ENCODE data around the gene SLIT3. TPM values are rescaled to one million over a fixed set of nuclear protein-coding genes. Genes with fewer than 3 reads are reported as not detected.

Gene SLIT3
- polyA plus RNA-seq, 1 of the 3 experiments (the other 2 are of a cell fraction), result 119 TPM

GRCh38 chr5:169304175-169304574 lies 3.2 kb upstream of the SLIT3 start:
- no peaks in the 10 kb centered on the region for H3K9me3 ChIP-seq
- no peak overlapping the region for H2AFZ ChIP-seq (ENCODE audit: low read depth)
- no peak for DNase-seq
- peaks cover 3% of the 10 kb centered on the region for H3F3A ChIP-seq (replicated peaks; ENCODE audit: insufficient read depth)
- H3K9ac ChIP-seq, result no peak overlapping the region
- H4K20me1 ChIP-seq (ENCODE audit: insufficient read depth), result no peaks in the 10 kb centered on the region
- no peaks in the 10 kb centered on the region for H3K36me3 ChIP-seq (replicated peaks in 1 of 2; ENCODE audit: control insufficient read depth in 1 of 2, insufficient read depth in 2 of 2, low read length in 1 of 2)
- ChIA-PET CTCF (interaction anchor here (1.5 to 5.1 kb wide), 3 partner anchors 30 to 315 kb away, joined by 4 to 65 read pairs (median 5); no protein-coding TSS in a partner anchor), POLR2A (no interaction called here)
- no peaks in the 10 kb centered on the region for H3K27me3 ChIP-seq (ENCODE audit: insufficient read depth)
- peaks cover 12% of the 10 kb centered on the region for H3K79me2 ChIP-seq (ENCODE audit: insufficient read depth)
- H3K4me1 ChIP-seq (ENCODE audit: control insufficient read depth in 1 of 2, insufficient read depth in 2 of 2, low read depth in 1 of 2, low read length in 1 of 2), result peaks cover 10 to 23% of the 10 kb centered on the region in 2 experiments; a peak in 2 of 4 replicates
- 82% methylated on average over 1 of the region's 1 CpG for WGBS (ENCODE audit: low lambda C conversion rate)
- no peaks in the 10 kb centered on the region for H3K9me2 ChIP-seq
- no peak overlapping the region for H3K4me2 ChIP-seq
- no peak for TF ChIP-seq IRF3 (IDR thresholded peaks at IDR 0.05; ENCODE audit: low read depth, low read length)
- no peak for TF ChIP-seq YY1 (IDR thresholded peaks at IDR 0.05; ENCODE audit: low read depth)
- TF ChIP-seq NRF1 (IDR thresholded peaks at IDR 0.05; ENCODE audit: low read depth, low read length), result no peak
- TF ChIP-seq GATA2 (CRISPR knock-in tag; IDR thresholded peaks at IDR 0.05), result no peak
- no peak for TF ChIP-seq POLR2AphosphoS5 (IDR thresholded peaks at IDR 0.05; ENCODE audit: low read depth, low read length)
- TF ChIP-seq MAX (IDR thresholded peaks at IDR 0.05; ENCODE audit: low read depth), result no peak
- TF ChIP-seq TAF1 (IDR thresholded peaks at IDR 0.05; ENCODE audit: borderline replicate concordance, low read depth, low read length), result no peak
- TF ChIP-seq, protein P1, sequence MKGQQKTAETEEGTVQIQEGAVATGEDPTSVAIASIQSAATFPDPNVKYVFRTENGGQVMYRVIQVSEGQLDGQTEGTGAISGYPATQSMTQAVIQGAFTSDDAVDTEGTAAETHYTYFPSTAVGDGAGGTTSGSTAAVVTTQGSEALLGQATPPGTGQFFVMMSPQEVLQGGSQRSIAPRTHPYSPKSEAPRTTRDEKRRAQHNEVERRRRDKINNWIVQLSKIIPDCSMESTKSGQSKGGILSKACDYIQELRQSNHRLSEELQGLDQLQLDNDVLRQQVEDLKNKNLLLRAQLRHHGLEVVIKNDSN (IDR thresholded peaks at IDR 0.05; ENCODE audit: borderline replicate concordance, low read depth), result no peak
- TF ChIP-seq NFIC (IDR thresholded peaks at IDR 0.05; ENCODE audit: borderline replicate concordance), result no peak
- TF ChIP-seq TEAD4 (IDR thresholded peaks at IDR 0.05; ENCODE audit: borderline replicate concordance, insufficient read depth), result no peak
- TF ChIP-seq CTCF (IDR thresholded peaks at IDR 0.05), result no peak
- no peak for TF ChIP-seq GABPA (IDR thresholded peaks at IDR 0.05; ENCODE audit: low read depth)
- TF ChIP-seq MXI1 (IDR thresholded peaks at IDR 0.05; ENCODE audit: low read depth, low read length), result no peak
- no peak for TF ChIP-seq REST (IDR thresholded peaks at IDR 0.05; ENCODE audit: low read depth, low read length)
- H3K4me3 ChIP-seq (ENCODE audit: low read depth in 2 of 2, low read length in 1 of 2), result no peak overlapping the region
- H3K27ac ChIP-seq (ENCODE audit: low read depth in 2 of 2, low read length in 1 of 2), result no peak overlapping the region

All from SK-N-SH (cell line).